GM12874 (cell line): Measurements from ENCODE around the gene MYH7.

Experiments used
- CTCF ChIP-seq: IDR thresholded peaks from 2 replicates; pipeline ENCODE4 v1.5.1; 2011; ENCODE audit warnings: low read depth, mild to moderate bottlenecking, control low read depth, low read length, moderate library complexity; ENCODE audit not compliant: insufficient read depth

MYH7 gene

GRCh38 chr14:23388996-23389395, 46.5 kb downstream of the MYH7 start:
- no peak for TF ChIP-seq CTCF

GRCh38 chr14:23387916-23388882, 47.3 kb downstream of the MYH7 start:
- no peak for TF ChIP-seq CTCF

DNA sequence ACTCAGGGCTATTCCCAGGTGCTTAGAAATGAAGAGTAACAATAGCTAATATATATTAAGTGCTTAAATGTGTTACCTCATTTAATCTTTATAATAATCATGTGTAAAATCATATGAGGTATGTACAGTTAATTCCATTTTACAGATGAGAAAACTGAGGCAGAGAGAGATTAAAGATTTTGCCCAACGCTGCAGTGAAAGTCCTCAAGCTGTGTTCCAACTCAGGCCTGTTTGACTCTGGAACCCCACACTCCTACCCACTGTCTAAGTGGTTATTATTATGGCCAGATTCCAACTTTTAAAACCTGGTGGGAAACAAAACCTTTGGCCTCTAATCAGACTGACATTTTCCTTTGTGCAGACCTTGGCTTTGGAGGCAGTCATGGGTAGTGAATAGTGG, 48.5 kb downstream of the MYH7 start:
- TF ChIP-seq CTCF: no peak

GRCh38 chr14:23385642-23386265, 49.7 kb downstream of the MYH7 start:
- no peak for TF ChIP-seq CTCF

DNA sequence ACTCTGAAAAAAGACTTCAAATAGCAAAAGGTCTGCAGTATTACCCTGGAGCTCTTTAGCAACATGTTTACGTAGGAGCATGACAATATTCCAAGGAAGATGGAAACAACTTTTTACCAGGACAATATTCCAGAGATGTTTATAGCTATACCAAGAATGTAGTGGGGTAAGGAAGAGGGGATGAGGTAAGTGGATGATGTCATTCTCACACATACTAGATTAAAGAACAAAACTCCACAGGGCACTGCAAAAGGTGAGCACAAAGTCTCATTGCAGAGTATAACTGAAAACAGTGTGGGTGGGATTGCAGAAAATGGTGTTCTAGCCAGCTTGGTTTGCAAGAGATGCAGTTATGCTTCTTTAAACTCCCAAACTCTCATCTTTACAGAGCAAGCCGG, 50.2 kb downstream of the MYH7 start:
- no peak for TF ChIP-seq CTCF

DNA sequence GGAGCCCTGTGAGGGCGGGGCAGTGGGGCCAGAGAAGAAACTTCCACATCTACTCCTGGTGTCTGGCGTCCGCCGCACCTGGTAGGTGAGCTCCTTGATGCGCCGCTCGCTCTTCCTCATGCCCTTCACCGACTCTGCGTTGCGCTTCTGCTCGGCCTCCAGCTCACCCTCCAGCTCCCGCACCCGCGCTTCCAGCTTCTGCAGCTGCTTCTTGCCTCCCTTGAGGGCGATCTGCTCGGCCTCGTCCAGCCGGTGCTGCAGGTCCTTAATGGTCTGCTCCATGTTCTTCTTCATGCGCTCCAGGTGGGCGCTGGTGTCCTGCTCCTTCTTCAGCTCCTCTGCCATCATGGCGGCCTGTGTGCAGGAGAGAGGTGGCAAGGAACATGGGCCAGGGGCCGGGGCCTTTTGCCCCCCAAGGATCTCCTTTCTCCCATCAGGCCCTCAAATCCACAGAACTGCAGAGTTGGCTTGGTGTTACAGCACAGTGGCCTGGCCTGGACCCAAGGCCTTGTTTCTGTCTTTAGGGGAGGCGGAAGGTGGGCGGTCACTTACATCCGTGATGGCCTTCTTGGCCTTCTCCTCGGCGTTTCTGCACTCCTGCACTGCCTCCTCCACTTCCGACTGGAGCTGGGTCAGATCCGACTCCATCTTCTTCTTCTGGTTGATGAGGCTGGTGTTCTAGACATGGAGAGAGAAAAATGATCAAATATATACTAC, 50.9 kb downstream of the MYH7 start:
- TF ChIP-seq CTCF: no peak
